Astrocyte (in vitro differentiated cells and primary cell): Measurements from ENCODE around the gene RPS21.

Source experiments
- CTCF ChIP-seq: IDR thresholded peaks from 2 replicates; pipeline ENCODE4 v1.5.1; 2011; ENCODE audit warnings: low read depth, mild to moderate bottlenecking, inconsistent platforms, low read length, moderate library complexity; ENCODE audit not compliant: insufficient read depth
- EZH2 ChIP-seq: IDR thresholded peaks from 2 replicates; pipeline ENCODE4 v1.6.1; 2012; ENCODE audit warnings: mild to moderate bottlenecking, low read length, inconsistent platforms; ENCODE audit not compliant: insufficient read depth

DNA sequence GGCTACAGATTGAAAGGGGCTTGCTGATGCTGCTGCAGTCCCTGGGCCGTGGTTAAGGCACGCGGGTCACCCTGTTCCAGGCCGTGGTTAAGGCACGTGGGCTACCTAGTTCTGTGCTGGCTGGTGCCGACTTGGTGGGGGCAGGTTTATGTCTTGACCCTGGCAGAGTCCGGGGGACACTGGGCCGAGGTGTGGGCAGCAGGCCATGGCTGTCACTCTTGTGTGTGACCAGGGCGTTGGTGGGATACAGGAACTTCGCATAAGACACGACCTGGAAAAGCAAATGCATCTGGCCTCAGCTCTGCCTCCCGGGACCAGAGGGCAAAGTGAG is 6.4 kb downstream of the RPS21 start:
- no peak for TF ChIP-seq CTCF
- no peak for TF ChIP-seq EZH2
